ENCODE results near the gene PTPRK.

PTPRK gene

DNA sequence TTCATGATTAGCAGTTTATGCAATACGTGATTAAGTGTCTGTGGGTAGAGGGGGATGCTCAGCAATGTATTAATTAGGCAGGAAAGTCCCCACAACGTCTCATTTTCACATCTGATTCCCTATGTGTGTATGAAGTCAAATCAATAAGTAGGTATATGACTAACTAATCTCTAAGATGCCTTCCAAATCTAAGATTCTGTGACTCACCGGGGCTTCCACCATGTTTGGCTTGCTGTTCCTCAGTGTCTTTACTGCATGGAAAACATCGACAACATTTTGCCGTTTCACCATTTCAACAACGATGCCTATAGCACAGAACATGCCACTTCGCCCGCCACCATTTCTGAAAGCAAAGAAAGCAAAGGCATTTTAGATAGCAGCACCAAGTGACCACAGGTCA lies 547.6 kb downstream of the PTPRK start:
- Histone ChIP-seq H3K27ac (no peak overlapping the region), H3K79me2 (no peaks in the 10 kb centered on the region), H2AFZ (no peak overlapping the region), H3K36me3 (ENCODE audit: control insufficient read depth, insufficient read depth, low read length) (no peaks in the 10 kb centered on the region), H3K4me2 (ENCODE audit: low read length) (no peak overlapping the region), H3K4me3 (ENCODE audit: low read depth, low read length) (no peak overlapping the region), H3K27me3 (ENCODE audit: control insufficient read depth, insufficient read depth, low read length) (no peaks in the 10 kb centered on the region), H3K9ac (no peak overlapping the region), H3K9me3 (ENCODE audit: control insufficient read depth, low read length) (no peaks in the 10 kb centered on the region), H3K4me1 (no peaks in the 10 kb centered on the region)
- no peak for TF ChIP-seq CTCF (IDR thresholded peaks at IDR 0.05)

- no peak overlapping the region for H3K4me3 ChIP-seq (ENCODE audit: low read depth, low read length)
- no peak overlapping the region for H2AFZ ChIP-seq
- no peaks in the 10 kb centered on the region for H3K79me2 ChIP-seq
- TF ChIP-seq CTCF (IDR thresholded peaks at IDR 0.05) = no peak
- no peaks in the 10 kb centered on the region for H3K27me3 ChIP-seq (ENCODE audit: control insufficient read depth, insufficient read depth, low read length)
- H3K4me1 ChIP-seq = no peaks in the 10 kb centered on the region
- H3K36me3 ChIP-seq (ENCODE audit: control insufficient read depth, insufficient read depth, low read length) = no peaks in the 10 kb centered on the region
- H3K9me3 ChIP-seq (ENCODE audit: control insufficient read depth, low read length) = no peaks in the 10 kb centered on the region
- H3K4me2 ChIP-seq (ENCODE audit: low read length) = no peak overlapping the region
- H3K27ac ChIP-seq = no peak overlapping the region
- no peak overlapping the region for H3K9ac ChIP-seq
Observed at GRCh38 chr6:127971945-127972391, 548.4 kb downstream of the PTPRK start.

DNA sequence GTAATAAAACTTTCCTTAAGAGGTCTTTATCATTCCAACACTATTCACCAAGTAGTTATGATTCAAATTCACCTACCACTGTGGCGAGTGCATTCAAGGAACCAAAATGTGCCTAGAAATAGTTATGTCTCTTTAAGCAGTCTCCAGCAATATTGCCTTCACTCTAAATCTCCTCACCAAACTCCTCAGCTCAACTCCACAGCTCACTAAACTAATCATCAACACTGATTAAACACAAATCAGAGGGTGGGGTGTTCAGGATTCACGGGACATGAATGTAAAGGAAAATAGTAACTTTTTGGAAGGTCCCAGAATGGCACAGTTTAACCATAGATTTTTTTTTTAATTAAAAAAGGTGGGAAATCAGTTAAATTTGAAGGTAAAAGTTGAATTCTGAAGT lies 549.0 kb downstream of the PTPRK start:
- Histone ChIP-seq H3K4me1 (no peaks in the 10 kb centered on the region), H3K79me2 (no peaks in the 10 kb centered on the region)

DNA sequence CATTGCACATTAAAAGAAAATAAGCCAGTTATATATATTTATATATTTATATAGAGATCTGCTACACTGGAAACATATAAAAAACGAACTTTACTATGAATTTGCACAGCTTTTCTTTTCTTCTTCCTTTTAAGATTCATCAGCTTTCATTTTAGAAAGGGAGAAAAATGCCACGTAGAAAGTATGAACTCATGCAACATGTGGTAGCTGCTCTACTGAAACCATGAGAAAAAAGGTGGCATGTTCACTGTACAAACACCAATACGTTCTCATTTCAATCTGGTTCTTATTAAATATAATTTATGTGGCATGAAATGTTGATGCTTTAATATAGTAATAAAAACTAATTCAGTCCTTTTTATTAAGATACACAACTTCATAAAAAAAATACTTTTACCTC lies 550.7 kb downstream of the PTPRK start:
- H3K27ac ChIP-seq = no peak overlapping the region
- H3K4me2 ChIP-seq (ENCODE audit: low read length) = no peak overlapping the region
- no peaks in the 10 kb centered on the region for H3K9me3 ChIP-seq (ENCODE audit: control insufficient read depth, low read length)
- no peak for TF ChIP-seq CTCF (IDR thresholded peaks at IDR 0.05)
- H3K79me2 ChIP-seq = no peaks in the 10 kb centered on the region
- H3K36me3 ChIP-seq (ENCODE audit: control insufficient read depth, insufficient read depth, low read length) = no peaks in the 10 kb centered on the region
- H3K4me1 ChIP-seq = no peaks in the 10 kb centered on the region
- no peak overlapping the region for H2AFZ ChIP-seq
- no peak overlapping the region for H3K4me3 ChIP-seq (ENCODE audit: low read depth, low read length)
- no peaks in the 10 kb centered on the region for H3K27me3 ChIP-seq (ENCODE audit: control insufficient read depth, insufficient read depth, low read length)
- no peak overlapping the region for H3K9ac ChIP-seq

More for the DNA sequence above, 549.0 kb downstream of the PTPRK start:
- no peak for TF ChIP-seq CTCF (IDR thresholded peaks at IDR 0.05)
- Histone ChIP-seq H2AFZ (no peak overlapping the region), H3K9ac (no peak overlapping the region), H3K27me3 (ENCODE audit: control insufficient read depth, insufficient read depth, low read length) (no peaks in the 10 kb centered on the region), H3K36me3 (ENCODE audit: control insufficient read depth, insufficient read depth, low read length) (no peaks in the 10 kb centered on the region), H3K27ac (no peak overlapping the region), H3K4me3 (ENCODE audit: low read depth, low read length) (no peak overlapping the region), H3K4me2 (ENCODE audit: low read length) (no peak overlapping the region), H3K9me3 (ENCODE audit: control insufficient read depth, low read length) (no peaks in the 10 kb centered on the region)

GRCh38 chr6:127968394-127968793 lies 552.0 kb downstream of the PTPRK start:
- Histone ChIP-seq H3K9ac (no peak overlapping the region), H2AFZ (no peak overlapping the region), H3K4me3 (ENCODE audit: low read depth, low read length) (no peak overlapping the region), H3K4me1 (no peaks in the 10 kb centered on the region), H3K9me3 (ENCODE audit: control insufficient read depth, low read length) (no peaks in the 10 kb centered on the region), H3K36me3 (ENCODE audit: control insufficient read depth, insufficient read depth, low read length) (no peaks in the 10 kb centered on the region), H3K27me3 (ENCODE audit: control insufficient read depth, insufficient read depth, low read length) (no peaks in the 10 kb centered on the region), H3K79me2 (no peaks in the 10 kb centered on the region), H3K27ac (no peak overlapping the region), H3K4me2 (ENCODE audit: low read length) (no peak overlapping the region)
- no peak for TF ChIP-seq CTCF (IDR thresholded peaks at IDR 0.05)

Measured in parathyroid adenoma (tissue), 2 donors.